ENCODE results near the gene USP6. TPM values are rescaled to one million over a fixed set of nuclear protein-coding genes. Genes with fewer than 3 reads are reported as not detected.
"Not testable (repeated sequence)": the region's sequence is repeated elsewhere in the genome, so short reads cannot be mapped to it uniquely, and the experiment has no call there.

The USP6 gene
- total and polyA plus RNA-seq, 2 of the 4 experiments (the other 2 are of a cell fraction), result 0.02 TPM; not detected in 1

GRCh38 chr17:5133961-5134360 lies 18.1 kb downstream of the USP6 start:
- H3K4me1 ChIP-seq (ENCODE audit: control insufficient read depth, insufficient read depth, low read length); H4K5ac ChIP-seq (ENCODE audit: low read depth, low read length); H2BK20ac ChIP-seq (ENCODE audit: low read depth, low read length); H3K9me3 ChIP-seq (ENCODE audit: control insufficient read depth, insufficient read depth, low read length); H4K8ac ChIP-seq (ENCODE audit: low read depth in 2 of 2, low read length in 2 of 2); H3K9me1 ChIP-seq (ENCODE audit: insufficient read depth, low read length); H3K18ac ChIP-seq (ENCODE audit: low read depth, low read length); H2BK15ac ChIP-seq (ENCODE audit: low read depth, low read length); H2BK5ac ChIP-seq (ENCODE audit: low read depth, low read length, poor library complexity, severe bottlenecking); H2BK120ac ChIP-seq (ENCODE audit: low read depth, low read length); H4K20me1 ChIP-seq (ENCODE audit: insufficient read depth, low read length); H4K91ac ChIP-seq (ENCODE audit: insufficient read depth, low read depth, low read length); H3K27me3 ChIP-seq (ENCODE audit: control insufficient read depth, insufficient read depth, low read length); H3K79me1 ChIP-seq (ENCODE audit: low read depth in 1 of 2, low read length in 2 of 2); dilution Hi-C loops (cut with HindIII; ENCODE audit: low sequenced_read_pairs, unreplicated experiment); H3K56ac ChIP-seq (ENCODE audit: extremely low read depth, insufficient read depth, low read length); ATAC-seq (ENCODE audit: low read depth); intact Hi-C loops (cut with micrococcal nuclease); H2AK5ac ChIP-seq (ENCODE audit: low read depth, low read length); CTCF ChIA-PET; H3K23ac ChIP-seq (ENCODE audit: low read depth, low read length); H2AFZ ChIP-seq (replicated peaks; ENCODE audit: low read length, poor library complexity); H3K4me2 ChIP-seq (ENCODE audit: low read depth, low read length); H3K14ac ChIP-seq (replicated peaks; ENCODE audit: low read depth, low read length); H3K4ac ChIP-seq (ENCODE audit: low read depth, low read length); in situ Hi-C loops (cut with MboI; ENCODE audit: low sequenced_read_pairs); BruUV-seq (replicated peaks); H3K36me3 ChIP-seq (ENCODE audit: control insufficient read depth, insufficient read depth, low read length); POLR2A ChIA-PET (ENCODE audit: unreplicated experiment); H2AK9ac ChIP-seq (replicated peaks; ENCODE audit: low read depth, low read length, poor library complexity); DNase-seq; H3K9ac ChIP-seq (ENCODE audit: low read depth, low read length); H3K27ac ChIP-seq (ENCODE audit: insufficient read depth, low read length); H3K4me3 ChIP-seq (ENCODE audit: insufficient read depth, low read depth, low read length): not testable (repeated sequence)
- WGBS, 2 experiments (ENCODE audit: extremely low coverage in 2 of 2, insufficient read length in 1 of 2), result 70% methylated on average over 2 of the region's 8 CpGs; no CpG with 5 or more reads in 1 of the 2 experiments

- H3K79me1 ChIP-seq (ENCODE audit: low read depth in 1 of 2, low read length in 2 of 2); dilution Hi-C loops (cut with HindIII; ENCODE audit: low sequenced_read_pairs, unreplicated experiment); H3K36me3 ChIP-seq (ENCODE audit: control insufficient read depth, insufficient read depth, low read length); H3K9ac ChIP-seq (ENCODE audit: low read depth, low read length); H4K5ac ChIP-seq (ENCODE audit: low read depth, low read length); H4K91ac ChIP-seq (ENCODE audit: insufficient read depth, low read depth, low read length); H3K4me2 ChIP-seq (ENCODE audit: low read depth, low read length); intact Hi-C loops (cut with micrococcal nuclease); H3K18ac ChIP-seq (ENCODE audit: low read depth, low read length); H2BK20ac ChIP-seq (ENCODE audit: low read depth, low read length); H3K4me3 ChIP-seq (ENCODE audit: insufficient read depth, low read depth, low read length); POLR2A ChIA-PET (ENCODE audit: unreplicated experiment); H3K4me1 ChIP-seq (ENCODE audit: control insufficient read depth, insufficient read depth, low read length); DNase-seq; H3K4ac ChIP-seq (ENCODE audit: low read depth, low read length); H3K27ac ChIP-seq (ENCODE audit: insufficient read depth, low read length); H3K14ac ChIP-seq (replicated peaks; ENCODE audit: low read depth, low read length); BruUV-seq (replicated peaks); H3K56ac ChIP-seq (ENCODE audit: extremely low read depth, insufficient read depth, low read length); H3K9me1 ChIP-seq (ENCODE audit: insufficient read depth, low read length); H2AK9ac ChIP-seq (replicated peaks; ENCODE audit: low read depth, low read length, poor library complexity); CTCF ChIA-PET; ATAC-seq (ENCODE audit: low read depth); H2BK120ac ChIP-seq (ENCODE audit: low read depth, low read length); H4K8ac ChIP-seq (ENCODE audit: low read depth in 2 of 2, low read length in 2 of 2); H4K20me1 ChIP-seq (ENCODE audit: insufficient read depth, low read length); H2BK5ac ChIP-seq (ENCODE audit: low read depth, low read length, poor library complexity, severe bottlenecking); H2AFZ ChIP-seq (replicated peaks; ENCODE audit: low read length, poor library complexity); H3K23ac ChIP-seq (ENCODE audit: low read depth, low read length); H2AK5ac ChIP-seq (ENCODE audit: low read depth, low read length); H2BK15ac ChIP-seq (ENCODE audit: low read depth, low read length); in situ Hi-C loops (cut with MboI; ENCODE audit: low sequenced_read_pairs); H3K27me3 ChIP-seq (ENCODE audit: control insufficient read depth, insufficient read depth, low read length); H3K9me3 ChIP-seq (ENCODE audit: control insufficient read depth, insufficient read depth, low read length): not testable (repeated sequence)
- 80% methylated on average over 1 of the region's 11 CpGs; no CpG with 5 or more reads in 1 of the 2 experiments for WGBS, 2 experiments (ENCODE audit: extremely low coverage in 2 of 2, insufficient read length in 1 of 2)
Measured at GRCh38 chr17:5134571-5134970, 18.7 kb downstream of the USP6 start.

Data from IMR-90 (cell line).